Endometrium (tissue), 2 donors: ENCODE results near the gene KCNK16.

Experiments used
- FAIRE-seq: peaks from 2 replicates; lab custom pipeline; 2012; peaks lifted over from hg19 to GRCh38; lab: Jason Lieb, UNC
- donor health status: control.
- donor health status: control.

Gene KCNK16

GRCh38 chr6:39322306-39322850 lies at the start of gene KCNK16:
TSS of gene KCNK16 (minus strand) at chr6:39322702. CDS start at chr6:39322540, 162 bp downstream.
- no peak for FAIRE-seq

GRCh38 chr6:39370390-39370789 lies 47.9 kb upstream of the KCNK16 start:
- FAIRE-seq: no peak

- FAIRE-seq: no peak
Observed at GRCh38 chr6:39369987-39370386, 47.5 kb upstream of the KCNK16 start.

- no peak for FAIRE-seq
Observed at GRCh38 chr6:39367700-39368099, 45.2 kb upstream of the KCNK16 start.

GRCh38 chr6:39366931-39367618 lies 44.6 kb upstream of the KCNK16 start:
- no peak for FAIRE-seq

- FAIRE-seq: no peak
Observed at GRCh38 chr6:39365281-39366074, 43.0 kb upstream of the KCNK16 start.

GRCh38 chr6:39363280-39363679 lies 40.8 kb upstream of the KCNK16 start:
- FAIRE-seq: no peak

GRCh38 chr6:39362487-39362865 lies 40.0 kb upstream of the KCNK16 start:
- FAIRE-seq: no peak

- FAIRE-seq: no peak
Observed at GRCh38 chr6:39361657-39362486, 39.4 kb upstream of the KCNK16 start.

GRCh38 chr6:39360378-39360777 lies 37.9 kb upstream of the KCNK16 start:
- no peak for FAIRE-seq

GRCh38 chr6:39357998-39358686 lies 35.6 kb upstream of the KCNK16 start:
- FAIRE-seq: no peak

- no peak for FAIRE-seq
Observed at GRCh38 chr6:39353698-39354315, 31.3 kb upstream of the KCNK16 start.

GRCh38 chr6:39350723-39351505 lies 28.4 kb upstream of the KCNK16 start:
- FAIRE-seq: no peak

GRCh38 chr6:39348740-39349139 lies 26.2 kb upstream of the KCNK16 start:
- no peak for FAIRE-seq

GRCh38 chr6:39347906-39348585 lies 25.5 kb upstream of the KCNK16 start:
- FAIRE-seq: no peak

- no peak for FAIRE-seq
Observed at GRCh38 chr6:39347206-39347605, 24.7 kb upstream of the KCNK16 start.

- FAIRE-seq: no peak
Observed at GRCh38 chr6:39344821-39345280, 22.3 kb upstream of the KCNK16 start.

GRCh38 chr6:39343396-39343870 lies 20.9 kb upstream of the KCNK16 start:
- no peak for FAIRE-seq

GRCh38 chr6:39342692-39343395 lies 20.3 kb upstream of the KCNK16 start:
- no peak for FAIRE-seq
